Omental fat pad (tissue), 4 donors: ENCODE measurements around the gene ZNF853. TPM values are rescaled to one million over a fixed set of nuclear protein-coding genes. Genes with fewer than 3 reads are reported as not detected.
A peak's percentile ranks its signal among the peaks of the same experiment; 100 is the strongest.
"Not testable (repeated sequence)": the region's sequence is repeated elsewhere in the genome, so short reads cannot be mapped to it uniquely, and the experiment has no call there.

Source experiments
- ATAC-seq: fragments of 150-250 bp; one replicate; pipeline ENCODE4 v1.9.1; 2016; ENCODE audit warnings: mild to moderate bottlenecking, moderate library complexity; ENCODE audit not compliant: low FRiP score
- DNase-seq: peaks from one replicate; pipeline ENCODE4 v3.0.0-alpha.2; 2019; ENCODE audit warnings: low spot score
- total RNA-seq, 4 donors: library from RNA; depleted of rRNA; stranded (reverse); fragments of >200 nt; gene quantifications; one replicate each; pipeline ENCODE4 v1.1.0, GENCODE V29; 2016
- TF ChIP-seq, protein P1 (sequence below), 3 donors: fragments of 450-650 bp; IDR thresholded peaks; one replicate each; pipeline ENCODE4 v1.5.1; 2016 to 2017; ENCODE audit warnings: antibody characterized with exemption in 3 of 3, mild to moderate bottlenecking in 3 of 3, moderate library complexity in 2 of 3

Gene ZNF853
- total RNA-seq, 4 donors from 2014 or later, result 4.1 to 5.6 (median 4.7) TPM

GRCh38 chr7:6577369-6578113, 37.9 kb upstream of the ZNF853 start, which contains the start of gene ZDHHC4:
ZDHHC4 (plus strand) TSS chr7:6577454; CDS start chr7:6580562, 3,108 bp downstream.
- DNase-seq (peak; percentile 58), ATAC-seq (peak; percentile 96)
- TF ChIP-seq, protein P1, sequence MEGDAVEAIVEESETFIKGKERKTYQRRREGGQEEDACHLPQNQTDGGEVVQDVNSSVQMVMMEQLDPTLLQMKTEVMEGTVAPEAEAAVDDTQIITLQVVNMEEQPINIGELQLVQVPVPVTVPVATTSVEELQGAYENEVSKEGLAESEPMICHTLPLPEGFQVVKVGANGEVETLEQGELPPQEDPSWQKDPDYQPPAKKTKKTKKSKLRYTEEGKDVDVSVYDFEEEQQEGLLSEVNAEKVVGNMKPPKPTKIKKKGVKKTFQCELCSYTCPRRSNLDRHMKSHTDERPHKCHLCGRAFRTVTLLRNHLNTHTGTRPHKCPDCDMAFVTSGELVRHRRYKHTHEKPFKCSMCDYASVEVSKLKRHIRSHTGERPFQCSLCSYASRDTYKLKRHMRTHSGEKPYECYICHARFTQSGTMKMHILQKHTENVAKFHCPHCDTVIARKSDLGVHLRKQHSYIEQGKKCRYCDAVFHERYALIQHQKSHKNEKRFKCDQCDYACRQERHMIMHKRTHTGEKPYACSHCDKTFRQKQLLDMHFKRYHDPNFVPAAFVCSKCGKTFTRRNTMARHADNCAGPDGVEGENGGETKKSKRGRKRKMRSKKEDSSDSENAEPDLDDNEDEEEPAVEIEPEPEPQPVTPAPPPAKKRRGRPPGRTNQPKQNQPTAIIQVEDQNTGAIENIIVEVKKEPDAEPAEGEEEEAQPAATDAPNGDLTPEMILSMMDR (IDR thresholded peaks at IDR 0.05), result no peak

- no peak for ATAC-seq
- no peak for DNase-seq
- TF ChIP-seq, protein P1 (IDR thresholded peaks at IDR 0.05), result no peak
Measured at GRCh38 chr7:6578114-6579084, 37.0 kb upstream of the ZNF853 start.

- TF ChIP-seq, protein P1 (IDR thresholded peaks at IDR 0.05), result no peak
- no peak for ATAC-seq
- no peak for DNase-seq
Measured at GRCh38 chr7:6579446-6579845, 36.0 kb upstream of the ZNF853 start.

DNA sequence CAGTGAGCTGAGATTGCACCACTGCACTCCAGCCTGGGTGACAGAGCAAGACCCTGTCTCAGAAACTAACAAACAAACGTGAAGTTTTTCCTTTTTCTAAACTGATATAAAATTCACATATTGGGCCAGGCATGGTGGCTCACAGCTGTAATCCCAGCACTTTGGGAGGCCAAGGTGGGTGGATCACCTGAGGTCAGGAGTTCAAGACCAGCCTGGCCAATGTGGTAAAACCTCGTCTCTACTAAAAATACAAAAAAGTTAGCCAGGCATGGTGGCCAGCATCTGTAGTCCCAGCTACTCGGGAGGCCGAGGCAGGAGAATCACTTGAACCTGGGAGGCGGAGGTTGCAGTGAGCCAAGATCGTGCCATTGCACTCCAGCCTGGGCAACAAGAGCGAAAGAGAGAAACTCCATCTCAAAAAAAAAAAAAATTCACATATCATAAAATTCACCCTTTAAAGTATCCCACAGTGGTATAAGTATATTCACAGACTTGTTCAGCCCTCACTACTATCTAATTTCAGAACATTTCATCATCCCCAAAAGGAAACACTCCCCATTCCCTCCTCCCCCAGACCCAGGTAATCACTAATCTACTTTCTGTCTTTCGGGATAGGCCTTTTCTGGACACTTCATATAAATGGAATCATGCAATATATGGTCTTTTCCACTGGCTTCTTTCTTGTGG, 29.5 kb upstream of the ZNF853 start:
- not testable (repeated sequence) for DNase-seq, ATAC-seq

- no peak for DNase-seq
- ATAC-seq, result no peak
- TF ChIP-seq, protein P1 (IDR thresholded peaks at IDR 0.05), result no peak
Measured at GRCh38 chr7:6588566-6588965, 26.8 kb upstream of the ZNF853 start.

GRCh38 chr7:6589151-6589828, 26.1 kb upstream of the ZNF853 start:
- TF ChIP-seq, protein P1 (IDR thresholded peaks at IDR 0.05), result no peak
- DNase-seq (no peak), ATAC-seq (no peak)
